ENCODE results near the gene FIBCD1. TPM values are rescaled to one million over a fixed set of nuclear protein-coding genes. Genes with fewer than 3 reads are reported as not detected.

Gene FIBCD1
- total RNA-seq, 1 experiment from 2014 or later, result 6.6 TPM

DNA sequence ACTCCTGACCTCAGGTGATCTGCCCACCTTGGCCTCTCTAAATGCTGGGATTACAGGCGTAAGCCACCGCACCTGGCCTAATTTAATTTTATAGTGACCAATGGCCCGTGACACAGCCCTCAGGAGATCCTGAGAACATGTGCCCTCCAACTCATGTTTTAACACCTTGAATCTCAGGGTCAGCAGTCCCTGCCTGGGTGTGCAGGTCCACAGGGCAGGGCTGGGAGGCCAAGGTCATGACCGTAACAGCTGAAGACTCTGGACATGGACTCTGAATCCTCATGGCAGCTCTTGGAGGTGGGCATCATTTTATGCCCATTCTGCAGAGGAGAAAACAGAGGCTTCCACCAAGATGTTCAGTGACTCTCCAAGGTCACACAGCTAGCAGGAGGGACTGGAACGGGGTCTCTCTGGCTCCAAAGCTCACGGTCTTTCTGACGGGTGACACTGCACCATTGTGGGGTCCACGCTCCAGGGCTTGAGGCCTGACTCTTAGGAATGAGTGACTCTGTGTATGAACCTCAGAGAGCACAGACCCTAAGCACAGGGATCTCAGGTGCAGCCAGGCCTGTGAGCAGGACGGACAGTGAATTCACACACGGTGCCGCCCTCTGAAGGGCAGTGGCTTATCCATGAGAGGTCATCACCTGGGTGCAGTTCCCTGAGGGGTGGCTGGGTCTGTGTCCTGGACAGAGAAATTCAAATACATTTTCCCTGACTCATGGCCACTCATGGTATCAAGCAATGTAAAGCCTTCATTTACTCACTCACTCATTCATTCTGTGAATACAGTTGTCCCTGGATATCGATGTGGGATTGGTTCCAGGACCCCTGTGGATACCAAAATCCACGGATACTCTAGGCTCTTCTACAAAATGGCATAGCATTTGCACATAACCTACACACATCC, 37.1 kb upstream of the FIBCD1 start:
- DNase-seq (ENCODE audit: low spot score) (no peak), ATAC-seq (no peak)
- TF ChIP-seq STAT6 (CRISPR knock-in tag; conservative IDR thresholded peaks at IDR 0.05; ENCODE audit: low read depth), result no peak
- CTCF ChIA-PET, result no interaction called here
- H3K9me3 Mint-ChIP-seq, result no peaks in the 10 kb centered on the region
- H3K27ac Mint-ChIP-seq, result no peak overlapping the region
- H3K4me1 Mint-ChIP-seq, result 0 out of 2 replicates have a peak, but pooled peaks cover 4% of the 10 kb centered on the region
- H3K27me3 Mint-ChIP-seq (ENCODE audit: low read depth), result 0 out of 2 replicates have a peak, but pooled peaks cover 2% of the 10 kb centered on the region
- POLR2A ChIA-PET, result no interaction called here
- no peaks in the 10 kb centered on the region for H3K36me3 Mint-ChIP-seq
- H3K4me3 Mint-ChIP-seq, result no peak overlapping the region

DNA sequence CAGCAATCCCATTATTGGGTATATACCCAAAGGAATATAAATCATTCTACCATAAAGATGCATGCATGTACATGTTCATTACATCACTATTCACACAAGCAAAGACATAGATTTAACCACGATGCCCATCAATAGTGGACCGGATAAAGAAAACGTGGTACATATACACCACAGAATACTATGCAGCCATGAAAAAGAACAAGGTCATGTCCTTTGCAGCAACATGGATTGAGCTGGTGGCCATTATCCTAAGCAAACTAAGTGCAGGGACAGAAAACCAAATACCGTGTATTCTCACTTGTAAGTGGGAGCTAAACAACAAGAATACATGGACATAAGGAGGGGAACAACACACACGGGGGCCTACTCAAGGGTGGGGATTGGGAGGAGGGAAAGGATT, 36.1 kb upstream of the FIBCD1 start:
- no peaks in the 10 kb centered on the region for H3K9me3 Mint-ChIP-seq
- no peak for TF ChIP-seq NFE2L1 (CRISPR knock-in tag; IDR thresholded peaks at IDR 0.05)
- no peak for DNase-seq (ENCODE audit: low spot score)
- 0 out of 2 replicates have a peak, but pooled peaks cover 2% of the 10 kb centered on the region for H3K27me3 Mint-ChIP-seq (ENCODE audit: low read depth)
- 0 out of 2 replicates have a peak, but pooled peaks cover 4% of the 10 kb centered on the region for H3K4me1 Mint-ChIP-seq
- ATAC-seq, result no peak
- no peak overlapping the region for H3K4me3 Mint-ChIP-seq
- no peaks in the 10 kb centered on the region for H3K36me3 Mint-ChIP-seq
- CTCF ChIA-PET, result interaction anchor here (1.8 kb wide), 1 partner anchor 34 kb away, joined by 5 read pairs; no protein-coding TSS in a partner anchor
- no peak overlapping the region for H3K27ac Mint-ChIP-seq
- POLR2A ChIA-PET, result no interaction called here

- no peak overlapping the region for H3K4me3 Mint-ChIP-seq
- TF ChIP-seq, protein P1, sequence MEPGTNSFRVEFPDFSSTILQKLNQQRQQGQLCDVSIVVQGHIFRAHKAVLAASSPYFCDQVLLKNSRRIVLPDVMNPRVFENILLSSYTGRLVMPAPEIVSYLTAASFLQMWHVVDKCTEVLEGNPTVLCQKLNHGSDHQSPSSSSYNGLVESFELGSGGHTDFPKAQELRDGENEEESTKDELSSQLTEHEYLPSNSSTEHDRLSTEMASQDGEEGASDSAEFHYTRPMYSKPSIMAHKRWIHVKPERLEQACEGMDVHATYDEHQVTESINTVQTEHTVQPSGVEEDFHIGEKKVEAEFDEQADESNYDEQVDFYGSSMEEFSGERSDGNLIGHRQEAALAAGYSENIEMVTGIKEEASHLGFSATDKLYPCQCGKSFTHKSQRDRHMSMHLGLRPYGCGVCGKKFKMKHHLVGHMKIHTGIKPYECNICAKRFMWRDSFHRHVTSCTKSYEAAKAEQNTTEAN (CRISPR knock-in tag; IDR thresholded peaks at IDR 0.05), result no peak
- TF ChIP-seq GABPB1 (CRISPR knock-in tag; IDR thresholded peaks at IDR 0.05) (no peak), FOXJ3 (CRISPR knock-in tag; IDR thresholded peaks at IDR 0.05; ENCODE audit: borderline replicate concordance) (no peak), PRRX2 (CRISPR knock-in tag; IDR thresholded peaks at IDR 0.05) (no peak), TP53 (CRISPR knock-in tag; IDR thresholded peaks at IDR 0.05) (no peak)
- TF ChIP-seq, protein P2, sequence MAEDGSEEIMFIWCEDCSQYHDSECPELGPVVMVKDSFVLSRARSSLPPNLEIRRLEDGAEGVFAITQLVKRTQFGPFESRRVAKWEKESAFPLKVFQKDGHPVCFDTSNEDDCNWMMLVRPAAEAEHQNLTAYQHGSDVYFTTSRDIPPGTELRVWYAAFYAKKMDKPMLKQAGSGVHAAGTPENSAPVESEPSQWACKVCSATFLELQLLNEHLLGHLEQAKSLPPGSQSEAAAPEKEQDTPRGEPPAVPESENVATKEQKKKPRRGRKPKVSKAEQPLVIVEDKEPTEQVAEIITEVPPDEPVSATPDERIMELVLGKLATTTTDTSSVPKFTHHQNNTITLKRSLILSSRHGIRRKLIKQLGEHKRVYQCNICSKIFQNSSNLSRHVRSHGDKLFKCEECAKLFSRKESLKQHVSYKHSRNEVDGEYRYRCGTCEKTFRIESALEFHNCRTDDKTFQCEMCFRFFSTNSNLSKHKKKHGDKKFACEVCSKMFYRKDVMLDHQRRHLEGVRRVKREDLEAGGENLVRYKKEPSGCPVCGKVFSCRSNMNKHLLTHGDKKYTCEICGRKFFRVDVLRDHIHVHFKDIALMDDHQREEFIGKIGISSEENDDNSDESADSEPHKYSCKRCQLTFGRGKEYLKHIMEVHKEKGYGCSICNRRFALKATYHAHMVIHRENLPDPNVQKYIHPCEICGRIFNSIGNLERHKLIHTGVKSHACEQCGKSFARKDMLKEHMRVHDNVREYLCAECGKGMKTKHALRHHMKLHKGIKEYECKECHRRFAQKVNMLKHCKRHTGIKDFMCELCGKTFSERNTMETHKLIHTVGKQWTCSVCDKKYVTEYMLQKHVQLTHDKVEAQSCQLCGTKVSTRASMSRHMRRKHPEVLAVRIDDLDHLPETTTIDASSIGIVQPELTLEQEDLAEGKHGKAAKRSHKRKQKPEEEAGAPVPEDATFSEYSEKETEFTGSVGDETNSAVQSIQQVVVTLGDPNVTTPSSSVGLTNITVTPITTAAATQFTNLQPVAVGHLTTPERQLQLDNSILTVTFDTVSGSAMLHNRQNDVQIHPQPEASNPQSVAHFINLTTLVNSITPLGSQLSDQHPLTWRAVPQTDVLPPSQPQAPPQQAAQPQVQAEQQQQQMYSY (CRISPR knock-in tag; IDR thresholded peaks at IDR 0.05), result no peak
- TF ChIP-seq, protein P3, sequence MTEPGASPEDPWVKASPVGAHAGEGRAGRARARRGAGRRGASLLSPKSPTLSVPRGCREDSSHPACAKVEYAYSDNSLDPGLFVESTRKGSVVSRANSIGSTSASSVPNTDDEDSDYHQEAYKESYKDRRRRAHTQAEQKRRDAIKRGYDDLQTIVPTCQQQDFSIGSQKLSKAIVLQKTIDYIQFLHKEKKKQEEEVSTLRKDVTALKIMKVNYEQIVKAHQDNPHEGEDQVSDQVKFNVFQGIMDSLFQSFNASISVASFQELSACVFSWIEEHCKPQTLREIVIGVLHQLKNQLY (CRISPR knock-in tag; IDR thresholded peaks at IDR 0.05), result no peak
- ATAC-seq (no peak), DNase-seq (ENCODE audit: low spot score) (no peak)
- H3K36me3 Mint-ChIP-seq, result no peaks in the 10 kb centered on the region
- ChIA-PET CTCF (interaction anchor here (1.7 to 4.4 kb wide), 3 partner anchors 24 to 105 kb away, joined by 5 to 31 read pairs (median 5); no protein-coding TSS in a partner anchor), POLR2A (no interaction called here)
- no peaks in the 10 kb centered on the region for H3K9me3 Mint-ChIP-seq
- no peak overlapping the region for H3K27ac Mint-ChIP-seq
- 0 out of 2 replicates have a peak, but pooled peaks cover 2% of the 10 kb centered on the region for H3K27me3 Mint-ChIP-seq (ENCODE audit: low read depth)
- 0 out of 2 replicates have a peak, but pooled peaks cover 4% of the 10 kb centered on the region for H3K4me1 Mint-ChIP-seq
Observed at GRCh38 chr9:130974697-130975096, 35.6 kb upstream of the FIBCD1 start.
